A549 (cell line): Measurements from ENCODE around the gene HMG20B.

Experiments
- CBX2 ChIP-seq: fragments of 200-600 bp; sonication (generic); IDR thresholded peaks from 2 replicates; pipeline ENCODE4 v1.6.1; 2016; ENCODE audit warnings: low read depth, mild to moderate bottlenecking, borderline replicate concordance
- CTCF ChIP-seq: fragments of >200 bp; sonication (Bioruptor Twin); formaldehyde crosslinking; IDR thresholded peaks from 3 replicates; pipeline ENCODE4 v1.5.1; 2016
- EHMT2 ChIP-seq: fragments of 200-600 bp; sonication (generic); IDR thresholded peaks from 2 replicates; pipeline ENCODE4 v1.6.1; 2016; ENCODE audit warnings: antibody characterized with exemption, low read depth, mild to moderate bottlenecking, moderate library complexity
- ELK1 ChIP-seq: fragments of 150-350 bp; IDR thresholded peaks from 2 replicates; pipeline ENCODE4 v1.6.1; 2014; ENCODE audit warnings: low read depth, mild to moderate bottlenecking, low read length
- FOSB ChIP-seq: fragments of 250-450 bp; sonication (Bioruptor Pico); IDR thresholded peaks from 2 replicates; pipeline ENCODE4 v1.5.0; 2020; ENCODE audit warnings: mild to moderate bottlenecking, moderate library complexity
- HEYL ChIP-seq: fragments of 250-450 bp; sonication (Bioruptor Pico); IDR thresholded peaks from 2 replicates; pipeline ENCODE4 v1.8.0; 2021; ENCODE audit warnings: mild to moderate bottlenecking, moderate library complexity
- HOXA7 ChIP-seq: fragments of 250-450 bp; sonication (Bioruptor Pico); IDR thresholded peaks from 2 replicates; pipeline ENCODE4 v1.5.0; 2020; ENCODE audit warnings: mild to moderate bottlenecking, moderate library complexity
- MAFK ChIP-seq: fragments of 450-650 bp; IDR thresholded peaks from 2 replicates; pipeline ENCODE4 v1.6.1; 2014; ENCODE audit not compliant: partially characterized antibody
- MAZ ChIP-seq: fragments of 150-350 bp; IDR thresholded peaks from 2 replicates; pipeline ENCODE4 v1.6.1; 2014; ENCODE audit warnings: antibody characterized with exemption, low read depth, low read length, borderline replicate concordance
- POLR2A ChIP-seq: IDR thresholded peaks from 2 replicates; pipeline ENCODE4 v1.6.1; 2012; ENCODE audit warnings: mild to moderate bottlenecking, low read length
- RAD21 ChIP-seq, 2 experiments: fragments of >200 bp in 1 of 2; sonication (Bioruptor Twin) in 1 of 2; formaldehyde crosslinking in 1 of 2; IDR thresholded peaks in 1 of 2; conservative IDR thresholded peaks in 1 of 2; 2 replicates in 1 of 2; 3 replicates in 1 of 2; pipeline ENCODE4 v1.6.1; 2012 to 2018; ENCODE audit warnings: inconsistent platforms in 1 of 2
- REST ChIP-seq: fragments of 200-600 bp; sonication (generic); IDR thresholded peaks from 2 replicates; pipeline ENCODE4 v1.6.1; 2016; ENCODE audit warnings: antibody characterized with exemption, mild to moderate bottlenecking, moderate library complexity
- RNF2 ChIP-seq: fragments of 200-600 bp; sonication (generic); IDR thresholded peaks from 2 replicates; pipeline ENCODE4 v1.6.1; 2016; ENCODE audit warnings: low read depth, mild to moderate bottlenecking, antibody characterized with exemption, moderate library complexity, borderline replicate concordance

- TF ChIP-seq RAD21 (conservative IDR thresholded peaks at IDR 0.05 in 1 of 2, IDR thresholded peaks at IDR 0.05 in 1 of 2) (no peak), CTCF (no peak), CBX2 (no peak), FOSB (no peak), EHMT2 (no peak), HEYL (CRISPR knock-in tag) (no peak), POLR2A (no peak), ELK1 (no peak), MAZ (no peak), MAFK (no peak), HOXA7 (CRISPR knock-in tag) (no peak), REST (no peak), RNF2 (no peak)
These were observed 53.3 kb downstream of the HMG20B start for GRCh38 chr19:3625996-3626472.
